HG03439 (cell line): ENCODE data around the gene FGFR2.

Experiments used
- ATAC-seq: cut with Tn5 transposase; IDR thresholded peaks from one replicate; pipeline ENCODE4 v1.9.1; 2021; ENCODE audit warnings: mild to moderate bottlenecking, moderate library complexity; ENCODE audit not compliant: unreplicated experiment

FGFR2 gene

DNA sequence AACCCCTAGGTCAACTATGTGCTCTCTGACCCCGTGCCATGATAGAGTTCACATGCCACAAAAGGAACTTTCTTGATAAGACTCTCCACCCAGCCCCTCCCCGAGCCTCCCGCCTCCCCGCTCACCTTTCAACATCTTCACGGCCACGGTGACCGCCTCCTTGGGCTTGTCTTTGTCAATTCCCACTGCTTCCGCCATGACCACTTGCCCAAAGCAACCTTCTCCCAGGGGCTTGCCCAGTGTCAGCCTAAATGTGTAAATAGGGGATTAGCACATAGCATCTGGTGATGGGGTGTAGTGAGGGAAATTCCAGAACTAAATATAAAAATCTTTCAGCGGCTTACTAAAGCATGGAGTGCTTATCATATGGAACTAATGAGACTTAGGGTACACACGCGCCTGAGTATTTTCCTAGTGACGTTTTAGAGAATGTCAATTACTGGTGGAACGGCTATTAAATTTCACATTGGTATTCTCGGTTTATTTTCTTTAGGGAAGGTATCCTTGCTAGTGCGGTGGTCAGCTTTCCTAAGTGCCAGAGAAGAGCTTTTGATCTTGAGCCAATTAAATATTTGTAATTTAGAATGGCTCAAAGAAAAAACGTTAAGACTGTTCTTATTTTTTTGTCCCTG lies 97.4 kb downstream of the FGFR2 start:
- ATAC-seq, result no peak

GRCh38 chr10:121497513-121498470 lies 100.5 kb downstream of the FGFR2 start:
- ATAC-seq, result no peak

- ATAC-seq, result no peak
Observed at GRCh38 chr10:121495719-121496118, 102.5 kb downstream of the FGFR2 start.

GRCh38 chr10:121494296-121494695 lies 103.9 kb downstream of the FGFR2 start:
- ATAC-seq, result no peak

DNA sequence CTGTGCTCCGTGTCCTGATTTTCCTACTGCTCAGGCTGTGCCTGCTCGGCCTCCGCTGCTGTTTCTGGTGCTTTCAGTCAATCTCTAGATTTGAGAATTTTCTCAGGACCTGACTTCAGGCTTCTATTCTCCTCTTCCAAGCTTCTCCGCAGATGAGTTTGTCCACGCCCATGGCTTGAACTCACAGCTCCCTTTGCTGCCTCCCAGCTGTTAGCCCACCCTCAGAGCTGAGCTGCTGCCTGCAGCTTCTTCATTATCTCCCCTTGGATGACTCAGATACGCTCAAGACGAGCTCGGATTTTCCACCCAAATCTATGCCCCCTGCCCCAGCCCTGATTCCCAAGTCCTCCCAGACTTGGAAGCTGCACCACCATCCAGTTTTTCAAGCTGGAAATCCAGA lies 104.7 kb downstream of the FGFR2 start:
- no peak for ATAC-seq

- ATAC-seq, result no peak
Observed at GRCh38 chr10:121490871-121491519, 107.2 kb downstream of the FGFR2 start.

GRCh38 chr10:121485436-121486139 lies 112.7 kb downstream of the FGFR2 start:
- no peak for ATAC-seq

DNA sequence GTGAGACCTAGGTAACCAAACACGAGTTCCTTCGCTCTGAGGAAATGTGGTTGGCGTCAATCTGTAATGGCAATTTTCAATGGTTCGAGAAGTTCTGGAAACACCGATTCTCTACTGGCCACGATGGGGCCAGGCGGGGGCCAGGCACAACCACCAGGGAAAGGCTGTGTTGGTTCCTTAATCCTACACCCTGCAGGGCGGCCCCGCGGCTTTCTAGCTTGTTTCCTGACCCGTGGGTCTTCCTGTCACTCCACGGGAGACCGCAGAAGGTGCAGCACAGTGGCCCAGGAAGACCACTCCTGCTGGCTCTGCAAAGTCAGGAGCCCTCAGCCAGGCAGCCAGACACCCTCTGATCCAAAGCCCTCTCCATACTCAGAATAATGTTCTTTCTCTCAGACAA lies 113.4 kb downstream of the FGFR2 start:
- no peak for ATAC-seq

GRCh38 chr10:121484401-121484800 lies 113.8 kb downstream of the FGFR2 start:
- no peak for ATAC-seq

- ATAC-seq, result no peak
Observed at GRCh38 chr10:121481180-121481579, 117.1 kb downstream of the FGFR2 start.

DNA sequence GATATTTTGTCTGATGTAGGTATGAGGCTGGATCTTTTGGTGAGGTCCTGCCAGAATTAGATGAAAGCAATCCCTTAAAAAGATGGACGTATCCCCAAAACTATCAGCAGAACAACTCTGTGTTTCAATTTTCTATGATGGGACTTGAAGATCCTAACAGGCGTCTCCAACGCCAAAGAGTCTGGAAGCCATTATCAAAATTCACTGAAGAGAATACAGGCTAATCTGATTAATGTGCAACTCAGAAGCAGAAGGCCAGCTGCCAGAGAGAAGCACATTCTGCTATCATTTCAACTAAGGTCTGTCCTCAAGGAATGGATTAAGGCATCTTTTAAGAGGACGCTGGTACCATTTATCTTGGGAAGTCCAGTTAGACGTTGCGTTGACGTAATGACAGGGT lies 119.7 kb downstream of the FGFR2 start:
- ATAC-seq, result no peak

DNA sequence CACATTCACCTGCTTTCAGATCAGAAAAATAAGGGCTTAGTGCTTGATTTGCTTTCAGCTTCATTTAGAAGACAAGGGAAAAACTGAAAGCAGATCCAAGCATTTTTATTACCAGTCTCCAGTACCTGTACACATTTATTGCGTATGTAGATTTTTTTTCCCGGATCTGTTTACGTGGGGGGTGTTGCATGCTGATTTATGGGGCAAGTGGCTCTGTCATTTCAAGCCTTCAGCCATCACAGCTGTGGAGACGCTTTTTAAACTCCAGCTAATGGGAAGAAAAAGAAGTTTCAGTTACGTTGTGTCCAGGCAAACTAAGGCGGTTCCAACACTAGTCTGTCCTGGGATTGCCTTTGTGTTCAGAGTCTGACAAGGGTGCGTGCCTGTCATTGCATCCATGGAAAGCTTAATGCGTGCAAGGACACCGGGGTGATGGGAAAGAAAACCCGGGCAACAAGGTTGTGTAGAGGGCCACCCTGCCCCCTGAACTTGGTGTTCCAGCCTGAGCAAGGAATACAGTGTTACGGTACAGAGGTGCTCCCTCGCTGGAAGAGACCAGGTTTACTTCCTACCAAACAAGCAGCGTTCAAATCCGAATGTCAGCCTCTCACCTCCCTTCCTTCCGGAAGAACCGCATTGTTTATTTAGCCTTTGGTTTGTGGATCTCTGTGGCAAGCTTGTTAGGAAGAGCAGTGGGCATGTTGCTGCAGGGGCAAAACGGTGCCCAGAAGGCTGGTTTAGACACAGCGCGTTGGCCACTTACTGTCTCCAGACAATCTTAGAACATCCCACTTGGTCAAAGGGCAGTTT lies 128.2 kb downstream of the FGFR2 start:
- no peak for ATAC-seq

DNA sequence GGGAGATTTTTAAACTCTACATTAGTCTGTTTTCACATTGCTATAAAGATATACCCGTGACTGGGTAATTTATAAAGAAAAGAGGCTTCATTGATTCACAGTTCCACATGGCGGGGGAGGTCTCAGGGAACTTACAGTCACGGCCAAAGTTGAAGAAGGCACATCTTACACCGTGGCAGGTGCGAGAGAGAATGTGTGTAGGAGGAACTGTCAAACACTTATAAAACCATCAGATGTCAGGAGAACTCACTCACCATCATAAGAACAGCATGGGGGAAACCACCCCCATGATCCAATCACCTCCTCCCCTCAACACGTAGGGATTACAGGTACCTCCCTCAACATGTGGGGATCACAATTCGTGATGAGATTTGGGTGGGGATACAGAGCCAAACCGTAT lies 129.5 kb downstream of the FGFR2 start:
- no peak for ATAC-seq

DNA sequence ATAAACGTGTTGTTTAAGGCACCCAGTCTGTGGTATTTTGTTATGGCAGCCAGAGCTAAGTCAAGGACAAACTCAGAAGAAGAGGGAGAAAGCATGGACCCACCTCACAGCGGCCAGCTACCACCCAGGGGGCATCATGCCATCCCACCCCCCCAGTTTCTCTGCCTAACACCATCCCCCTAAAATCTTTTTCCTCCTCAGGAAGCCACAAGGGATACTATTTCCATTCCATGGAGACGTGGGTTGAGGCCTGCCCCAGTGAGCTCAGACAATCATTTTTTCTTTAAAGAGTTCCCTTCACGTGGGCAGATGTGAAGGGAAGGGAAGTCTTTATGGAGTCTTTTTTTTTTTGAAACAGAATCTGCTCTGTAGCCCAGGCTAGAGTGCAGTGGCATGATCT lies 131.8 kb downstream of the FGFR2 start:
- ATAC-seq, result no peak

DNA sequence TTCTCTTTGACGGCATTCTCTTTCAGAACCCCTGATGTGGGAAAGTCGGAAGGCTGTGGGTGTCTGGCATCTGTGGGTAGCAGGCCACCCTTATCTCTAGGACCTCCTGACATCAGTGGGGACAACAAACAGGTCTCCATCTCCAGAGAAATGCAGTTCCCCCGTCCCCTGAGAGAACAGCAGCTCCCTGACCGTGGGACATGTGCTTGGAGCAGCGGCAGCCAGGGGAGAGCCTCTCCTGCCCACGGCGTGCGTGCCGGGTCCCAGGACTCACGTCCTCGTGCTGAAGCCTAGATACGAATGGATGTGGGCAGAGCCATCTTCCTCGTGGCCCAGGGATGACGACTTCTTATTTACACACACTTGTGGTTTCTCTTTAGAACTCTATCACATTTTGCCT lies 133.0 kb downstream of the FGFR2 start:
- ATAC-seq, result no peak

DNA sequence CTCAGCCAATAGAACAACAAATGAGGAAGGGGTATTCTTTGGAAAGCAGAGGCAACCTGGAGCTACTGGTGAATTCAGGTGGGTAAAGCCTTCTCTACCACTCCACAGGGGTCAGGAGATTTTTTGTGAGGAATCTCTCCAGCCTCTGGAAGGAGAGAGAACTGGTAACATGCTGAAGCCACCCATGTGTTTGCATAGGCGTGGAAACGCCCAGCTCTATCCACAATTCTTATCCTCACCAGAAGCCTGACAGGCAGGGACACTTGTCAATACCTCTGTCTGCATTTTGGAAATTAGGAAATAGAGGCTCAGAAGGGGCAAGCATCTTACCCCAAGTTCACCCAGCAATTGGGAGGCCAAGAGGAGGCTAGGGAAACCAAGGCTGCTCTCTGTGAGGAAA lies 133.7 kb downstream of the FGFR2 start:
- ATAC-seq, result no peak

GRCh38 chr10:121462955-121463354 lies 135.3 kb downstream of the FGFR2 start:
- no peak for ATAC-seq

- no peak for ATAC-seq
Observed at GRCh38 chr10:121462281-121462680, 136.0 kb downstream of the FGFR2 start.

DNA sequence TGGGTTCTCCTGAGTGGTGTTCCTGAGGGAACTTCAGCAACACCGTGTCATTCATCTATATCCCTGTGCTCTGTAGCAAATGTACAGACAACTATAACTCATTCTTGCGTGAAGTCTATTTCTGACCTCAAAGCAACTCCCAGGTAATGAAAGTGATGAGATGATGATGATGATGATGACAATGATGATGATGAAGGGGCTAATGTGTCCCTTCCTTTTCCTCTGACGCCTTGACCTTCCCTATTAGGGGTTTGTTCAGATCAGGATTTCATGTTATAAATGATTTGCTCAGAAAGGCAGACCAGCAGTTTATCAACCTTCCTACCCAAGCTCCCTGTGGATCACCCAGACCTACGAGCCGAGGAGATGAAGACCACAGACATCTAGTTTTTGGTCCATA lies 136.9 kb downstream of the FGFR2 start:
- ATAC-seq, result no peak

DNA sequence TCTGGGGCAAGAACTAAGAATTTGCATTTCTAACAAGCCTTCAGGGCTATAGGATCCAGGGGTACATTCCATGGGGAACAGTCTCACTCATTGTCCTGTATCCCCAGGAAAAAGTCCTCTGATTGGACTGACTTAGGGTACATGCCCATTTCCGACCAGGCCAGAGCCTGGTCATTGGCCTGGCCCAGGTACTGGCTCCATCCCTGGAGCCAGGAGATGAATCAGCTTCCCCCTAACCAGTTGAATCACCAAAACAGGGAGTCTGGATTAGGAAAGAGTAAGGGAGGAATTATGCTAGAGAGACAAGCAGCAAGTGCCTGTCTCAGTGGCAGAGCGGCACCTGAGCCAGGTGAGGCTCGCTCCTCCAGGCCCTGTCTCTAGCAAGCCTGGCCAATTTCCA lies 137.5 kb downstream of the FGFR2 start:
- ATAC-seq, result no peak
